ENCODE results near the gene PAFAH2. TPM values are rescaled to one million over a fixed set of nuclear protein-coding genes. Genes with fewer than 3 reads are reported as not detected.
A peak's percentile ranks its signal among the peaks of the same experiment; 100 is the strongest.

The PAFAH2 gene
- total and polyA plus RNA-seq, 11 donors, result 5.8 to 18.6 (median 9.2) TPM

DNA sequence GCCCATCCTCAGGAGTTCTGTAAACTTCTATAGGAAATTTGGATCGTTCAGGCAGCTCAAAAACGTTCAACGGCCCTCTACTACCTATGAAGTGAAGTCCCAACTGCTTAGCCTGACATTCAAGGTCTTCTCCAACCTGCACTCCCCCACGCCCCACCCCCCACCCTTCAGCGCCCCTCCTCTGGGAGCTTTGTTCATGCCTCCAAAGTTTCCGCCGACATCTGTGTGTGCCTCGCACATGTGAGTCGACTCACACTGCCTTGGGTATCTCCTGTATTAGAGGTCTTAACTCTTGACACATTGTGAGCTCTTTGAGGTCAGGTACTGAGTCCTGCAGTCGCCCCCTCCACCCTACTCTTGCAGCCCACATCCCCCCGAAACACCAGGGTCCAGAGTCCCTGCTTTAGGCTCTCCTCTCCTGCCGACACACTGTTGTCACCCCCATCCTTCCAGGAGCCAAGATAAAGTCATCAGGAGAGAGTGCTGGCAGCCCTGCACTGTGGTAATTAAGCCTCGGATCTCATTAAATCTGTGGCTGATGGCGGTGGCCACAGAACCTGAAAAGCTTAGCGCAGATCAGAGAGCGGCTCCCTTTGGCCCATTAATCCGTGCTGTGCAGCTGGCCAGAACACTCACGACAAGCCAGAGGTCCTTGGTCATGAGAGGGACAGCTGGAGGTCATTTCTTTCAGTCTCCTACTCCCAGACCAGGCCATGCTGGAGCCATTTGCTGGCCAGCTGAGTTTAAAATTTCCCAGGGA, 1.4 kb upstream of the PAFAH2 start:
- ATAC-seq (no peak), DNase-seq (no peak)
- H3K4me3 ChIP-seq, result peak overlapping the region in 1 of 12 donors; percentile 85
- WGBS, 4 donors, result 79 to 87% (median 81%) methylated on average over 18 of the region's 18 CpGs
- intact Hi-C loops (cut with DNase I), result loop anchor here in 6 of 10 donors (2.0 to 10.0 kb wide), 6 partner anchors 94 to 754 kb away; partner anchors contain the start of gene RSRP1 (in 1 of the 6)
- no peaks in the 10 kb centered on the region for H3K9me3 ChIP-seq
- H3K4me1 ChIP-seq, result peaks cover 0 to 23% (median 15%) of the 10 kb centered on the region in 12 donors
- no peaks in the 10 kb centered on the region for H3K27me3 ChIP-seq
- no peak for TF ChIP-seq POLR2A (IDR thresholded peaks at IDR 0.05)
- TF ChIP-seq, protein P1, sequence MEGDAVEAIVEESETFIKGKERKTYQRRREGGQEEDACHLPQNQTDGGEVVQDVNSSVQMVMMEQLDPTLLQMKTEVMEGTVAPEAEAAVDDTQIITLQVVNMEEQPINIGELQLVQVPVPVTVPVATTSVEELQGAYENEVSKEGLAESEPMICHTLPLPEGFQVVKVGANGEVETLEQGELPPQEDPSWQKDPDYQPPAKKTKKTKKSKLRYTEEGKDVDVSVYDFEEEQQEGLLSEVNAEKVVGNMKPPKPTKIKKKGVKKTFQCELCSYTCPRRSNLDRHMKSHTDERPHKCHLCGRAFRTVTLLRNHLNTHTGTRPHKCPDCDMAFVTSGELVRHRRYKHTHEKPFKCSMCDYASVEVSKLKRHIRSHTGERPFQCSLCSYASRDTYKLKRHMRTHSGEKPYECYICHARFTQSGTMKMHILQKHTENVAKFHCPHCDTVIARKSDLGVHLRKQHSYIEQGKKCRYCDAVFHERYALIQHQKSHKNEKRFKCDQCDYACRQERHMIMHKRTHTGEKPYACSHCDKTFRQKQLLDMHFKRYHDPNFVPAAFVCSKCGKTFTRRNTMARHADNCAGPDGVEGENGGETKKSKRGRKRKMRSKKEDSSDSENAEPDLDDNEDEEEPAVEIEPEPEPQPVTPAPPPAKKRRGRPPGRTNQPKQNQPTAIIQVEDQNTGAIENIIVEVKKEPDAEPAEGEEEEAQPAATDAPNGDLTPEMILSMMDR (IDR thresholded peaks at IDR 0.05), result no peak
- H3K27ac ChIP-seq, result peak overlapping the region in 1 of 12 donors; percentile 60
- no peaks in the 10 kb centered on the region for H3K36me3 ChIP-seq

DNA sequence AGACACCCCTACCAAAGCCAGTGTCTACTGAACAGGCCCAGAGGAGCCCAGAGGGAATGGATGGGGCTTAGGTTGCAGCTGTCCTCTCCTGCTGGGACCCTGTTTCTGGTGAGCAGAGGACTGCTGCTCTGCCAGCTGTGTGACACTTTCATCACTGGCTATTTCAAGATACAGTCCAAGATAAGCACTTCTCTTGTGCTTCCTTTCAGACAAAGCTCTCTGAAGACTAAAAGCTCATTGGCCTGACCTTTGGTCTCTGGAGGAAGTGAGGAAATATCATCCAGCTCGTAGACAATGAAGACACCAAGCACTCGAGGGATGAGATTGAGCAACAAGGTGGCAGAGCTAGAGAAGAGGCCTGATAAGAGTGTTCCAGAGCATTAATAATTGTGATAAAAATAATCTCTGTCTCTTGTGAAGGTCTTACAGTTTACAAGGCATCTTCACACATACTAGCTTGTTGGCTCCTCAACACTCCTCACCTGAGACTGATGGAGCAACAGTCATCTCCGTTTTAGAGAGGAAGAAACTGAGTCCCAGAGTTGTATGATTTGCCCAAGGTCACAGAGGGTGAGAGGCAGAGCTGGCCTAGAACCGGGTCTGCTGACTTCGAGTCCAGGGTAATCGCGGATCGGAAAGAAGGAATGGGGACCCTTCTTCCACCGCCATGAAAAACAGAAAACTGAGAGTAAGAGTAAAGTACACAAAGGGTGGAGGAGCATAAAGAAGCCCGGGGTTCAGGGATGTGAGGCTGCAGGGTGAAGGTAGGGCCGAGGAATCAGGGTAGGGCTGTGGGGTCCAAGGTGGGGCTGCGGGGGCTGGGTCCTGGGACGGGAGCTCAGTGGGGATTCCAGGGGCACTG, 666 bp downstream of the PAFAH2 start:
- H3K27me3 ChIP-seq, result no peaks in the 10 kb centered on the region
- no peak for TF ChIP-seq POLR2A (IDR thresholded peaks at IDR 0.05)
- peaks cover 0 to 31% (median 17%) of the 10 kb centered on the region in 12 donors for H3K4me1 ChIP-seq
- peak overlapping the region; percentile 35 to 93 (median 88) for H3K27ac ChIP-seq
- H3K4me3 ChIP-seq, result peak overlapping the region; percentile 40 to 85 (median 71)
- no peak for DNase-seq
- ATAC-seq, result peak in 3 of 4 donors; percentile 3 to 36 (median 23)
- intact Hi-C loops (cut with DNase I), result loop anchor here in 4 of 10 donors (10.0 kb wide), 3 partner anchors 162 to 752 kb away; partner anchors contain the start of gene RSRP1 (in 1 of the 4)
- WGBS, 4 donors, result 2 to 3% (median 2%) methylated on average over 13 of the region's 13 CpGs
- no peaks in the 10 kb centered on the region for H3K36me3 ChIP-seq
- no peaks in the 10 kb centered on the region for H3K9me3 ChIP-seq

DNA sequence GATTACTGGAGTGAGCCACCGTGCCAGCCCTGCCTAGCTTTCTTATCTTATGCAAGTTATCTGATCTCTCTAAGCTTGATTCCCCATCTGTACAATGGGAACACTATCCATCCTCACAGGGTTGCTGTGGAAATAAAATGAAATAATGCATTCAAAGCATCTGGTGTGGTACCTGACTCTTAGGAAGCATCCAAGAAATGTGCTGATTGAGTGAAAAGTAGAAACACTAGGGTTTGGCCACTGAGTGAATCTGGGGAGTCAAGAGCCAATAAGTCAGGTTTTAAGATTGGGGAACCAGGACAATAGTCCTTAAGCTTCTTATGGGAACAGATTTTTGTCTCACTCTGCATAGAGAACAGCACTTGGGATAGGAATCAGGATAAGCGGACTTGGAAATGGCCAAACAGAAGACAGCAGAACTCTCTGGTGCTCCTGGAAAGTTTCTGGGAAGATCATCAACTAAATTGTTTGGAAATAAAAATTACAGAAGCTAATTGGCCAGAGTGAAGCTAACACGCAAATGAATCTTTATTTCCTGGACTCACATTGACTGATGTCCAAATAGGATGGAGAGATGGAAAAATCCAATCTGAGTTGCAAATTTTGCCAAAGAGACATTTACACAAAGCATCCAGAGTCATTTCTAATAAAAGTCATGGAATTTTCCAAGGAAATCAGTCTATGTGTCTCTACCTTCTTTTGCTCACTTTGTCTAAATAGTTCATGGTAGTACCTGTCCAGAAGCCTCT, 3.3 kb downstream of the PAFAH2 start:
- intact Hi-C loops (cut with DNase I), result loop anchor here in 4 of 10 donors (10.0 kb wide), 3 partner anchors 160 to 750 kb away; partner anchors contain the start of gene RSRP1 (in 1 of the 4)
- 93 to 96% (median 96%) methylated on average over 3 of the region's 3 CpGs for WGBS, 4 donors
- Histone ChIP-seq H3K9me3 (no peaks in the 10 kb centered on the region), H3K36me3 (peaks cover 0 to under 1% (median 0%) of the 10 kb centered on the region in 9 donors), H3K27me3 (no peaks in the 10 kb centered on the region), H3K27ac (no peak overlapping the region), H3K4me1 (peaks cover 0 to 49% (median 34%) of the 10 kb centered on the region in 12 donors), H3K4me3 (no peak overlapping the region)
- ATAC-seq (no peak), DNase-seq (no peak)
- no peak for TF ChIP-seq POLR2A (IDR thresholded peaks at IDR 0.05)
- TF ChIP-seq, protein P1 (IDR thresholded peaks at IDR 0.05), result no peak

All from heart left ventricle (tissue), 16 donors.